Measurements from ENCODE around the gene ADAMTS20. TPM values are rescaled to one million over a fixed set of nuclear protein-coding genes. Genes with fewer than 3 reads are reported as not detected.
"Not testable (repeated sequence)": the region's sequence is repeated elsewhere in the genome, so short reads cannot be mapped to it uniquely, and the experiment has no call there.

The ADAMTS20 gene
- total RNA-seq, 2 experiments from 2014 or later: not detected

DNA sequence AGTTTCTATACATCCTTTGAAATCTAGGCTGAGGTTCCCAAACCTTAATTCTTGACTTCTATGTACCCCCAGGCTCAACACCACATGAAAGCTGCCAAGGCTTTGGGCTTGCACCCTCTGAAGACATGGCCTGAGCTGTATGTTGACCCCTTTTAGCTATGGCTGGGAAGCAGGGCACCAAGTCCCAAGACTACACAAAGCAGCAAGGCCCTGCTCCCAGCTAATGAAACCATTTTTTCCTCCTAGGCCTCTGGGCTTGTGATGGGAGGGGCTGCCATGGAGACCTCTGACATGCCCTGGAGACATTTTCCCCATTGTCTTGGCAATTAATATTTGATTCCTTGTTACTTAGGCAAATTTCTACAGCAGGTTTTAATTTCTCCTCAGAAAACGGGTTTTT, 207.0 kb downstream of the ADAMTS20 start:
- no peaks in the 10 kb centered on the region for H3K36me3 Mint-ChIP-seq
- H3K27ac Mint-ChIP-seq: no peak overlapping the region
- DNase-seq: no peak
- H3K27me3 Mint-ChIP-seq: no peaks in the 10 kb centered on the region
- intact Hi-C loops (cut with micrococcal nuclease): no loop called here
- no peak overlapping the region for H3K4me3 Mint-ChIP-seq
- peaks cover 22% of the 10 kb centered on the region for H3K9me3 Mint-ChIP-seq
- no peaks in the 10 kb centered on the region for H3K4me1 Mint-ChIP-seq (ENCODE audit: low read depth)
- POLR2A ChIA-PET: no interaction called here
- CTCF ChIA-PET: no interaction called here

- H3K4me1 Mint-ChIP-seq (ENCODE audit: low read depth); H3K4me3 Mint-ChIP-seq; CTCF ChIA-PET; H3K27ac Mint-ChIP-seq; H3K36me3 Mint-ChIP-seq; H3K27me3 Mint-ChIP-seq; intact Hi-C loops (cut with micrococcal nuclease); POLR2A ChIA-PET; DNase-seq: not testable (repeated sequence)
- H3K9me3 Mint-ChIP-seq: peaks cover 22% of the 10 kb centered on the region
These were observed 210.2 kb downstream of the ADAMTS20 start for GRCh38 chr12:43341785-43342313.

- Mint-ChIP-seq H3K9me3 (peaks cover 6% of the 10 kb centered on the region), H3K27me3 (no peaks in the 10 kb centered on the region), H3K27ac (no peak overlapping the region), H3K36me3 (no peaks in the 10 kb centered on the region), H3K4me1 (ENCODE audit: low read depth) (no peaks in the 10 kb centered on the region), H3K4me3 (no peak overlapping the region)
- DNase-seq: no peak
- intact Hi-C loops (cut with micrococcal nuclease): loop anchor here (5.0 kb wide), 1 partner anchor 857 kb away; no protein-coding TSS in a partner anchor
- ChIA-PET CTCF (no interaction called here), POLR2A (no interaction called here)
These were observed 213.0 kb downstream of the ADAMTS20 start for GRCh38 chr12:43338848-43339526.

DNA sequence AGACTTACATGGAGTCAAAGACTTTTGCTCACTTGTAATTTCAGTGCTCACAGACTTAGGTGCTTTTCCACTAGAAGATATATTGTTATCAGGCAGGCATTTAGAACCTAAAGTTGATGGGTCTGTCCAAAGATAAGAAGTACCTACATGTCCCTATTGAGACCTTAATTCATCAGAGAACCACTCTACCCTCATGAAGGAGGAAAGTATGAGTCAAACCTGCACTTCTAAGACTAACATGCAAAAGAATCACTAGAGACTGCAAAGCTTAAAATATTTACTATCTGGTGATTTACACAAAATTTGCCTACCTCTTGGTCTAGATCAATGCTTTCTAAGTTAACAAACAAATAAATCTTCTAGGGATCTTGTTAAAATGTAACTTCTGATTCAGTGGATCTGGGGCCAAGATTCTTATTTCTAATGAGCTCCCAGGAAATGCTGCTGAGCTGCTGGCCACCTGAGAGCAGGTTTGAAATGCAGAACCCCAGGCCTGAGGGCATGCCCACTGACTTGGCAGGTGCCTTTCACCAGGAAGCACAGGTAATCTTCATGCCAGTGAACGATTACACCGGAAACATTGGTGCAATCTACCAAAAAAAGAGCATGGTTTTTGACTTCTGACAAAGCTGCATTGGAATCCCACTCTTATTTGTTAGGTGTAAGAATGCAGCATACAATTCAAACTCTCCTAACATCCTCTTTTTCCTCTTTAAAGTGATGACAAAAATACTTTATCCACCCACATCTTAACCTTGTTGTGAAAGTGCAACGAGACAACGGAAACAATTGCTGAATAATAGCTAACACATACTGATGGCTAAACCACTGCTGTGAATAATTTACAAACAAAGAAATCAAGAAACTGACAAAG, 214.2 kb downstream of the ADAMTS20 start:
- no peaks in the 10 kb centered on the region for H3K9me3 Mint-ChIP-seq
- no peak overlapping the region for H3K27ac Mint-ChIP-seq
- H3K36me3 Mint-ChIP-seq: no peaks in the 10 kb centered on the region
- H3K4me1 Mint-ChIP-seq (ENCODE audit: low read depth): no peaks in the 10 kb centered on the region
- ChIA-PET POLR2A (no interaction called here), CTCF (no interaction called here)
- H3K27me3 Mint-ChIP-seq: no peaks in the 10 kb centered on the region
- no peak overlapping the region for H3K4me3 Mint-ChIP-seq
- intact Hi-C loops (cut with micrococcal nuclease): loop anchor here (5.0 kb wide), 1 partner anchor 856 kb away; no protein-coding TSS in a partner anchor
- DNase-seq: no peak

DNA sequence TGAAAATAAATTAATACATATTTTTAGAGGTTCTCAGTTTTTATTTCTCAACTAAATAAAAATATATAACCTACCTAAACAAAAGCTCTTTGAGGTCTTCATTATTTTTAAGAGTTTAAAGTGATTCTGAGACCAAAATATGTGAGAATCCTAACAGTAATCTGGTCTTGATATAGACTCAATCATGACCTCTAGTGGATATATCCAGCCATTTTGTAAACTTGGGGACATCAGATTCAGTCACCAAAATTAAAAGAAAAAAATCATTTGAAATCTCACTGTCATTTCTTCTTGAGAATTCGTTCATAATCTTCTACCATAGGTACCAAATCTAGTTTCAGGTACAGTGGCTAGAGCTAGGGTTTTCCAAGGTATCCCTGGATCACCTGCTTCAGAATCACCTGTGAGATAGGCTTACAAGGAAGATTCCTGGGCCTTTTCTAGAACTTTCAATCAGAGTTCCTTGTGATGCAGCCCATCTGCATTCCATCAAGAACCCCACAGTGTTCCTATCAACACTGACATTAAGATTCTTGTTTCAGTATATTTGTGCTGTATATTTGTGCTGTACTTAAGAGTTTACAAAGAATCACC, 214.9 kb downstream of the ADAMTS20 start:
- Mint-ChIP-seq H3K27me3 (no peaks in the 10 kb centered on the region), H3K9me3 (no peaks in the 10 kb centered on the region), H3K4me1 (ENCODE audit: low read depth) (no peaks in the 10 kb centered on the region), H3K36me3 (no peaks in the 10 kb centered on the region), H3K4me3 (no peak overlapping the region), H3K27ac (no peak overlapping the region)
- intact Hi-C loops (cut with micrococcal nuclease): loop anchor here (5.0 kb wide), 1 partner anchor 855 kb away; no protein-coding TSS in a partner anchor
- CTCF ChIA-PET: no interaction called here
- POLR2A ChIA-PET: no interaction called here
- no peak for DNase-seq

- no peak overlapping the region for H3K27ac Mint-ChIP-seq
- no peaks in the 10 kb centered on the region for H3K4me1 Mint-ChIP-seq (ENCODE audit: low read depth)
- H3K9me3 Mint-ChIP-seq: no peaks in the 10 kb centered on the region
- ChIA-PET CTCF (no interaction called here), POLR2A (no interaction called here)
- no peaks in the 10 kb centered on the region for H3K27me3 Mint-ChIP-seq
- H3K36me3 Mint-ChIP-seq: no peaks in the 10 kb centered on the region
- no peak overlapping the region for H3K4me3 Mint-ChIP-seq
- intact Hi-C loops (cut with micrococcal nuclease): no loop called here
- DNase-seq: no peak
These were observed 218.4 kb downstream of the ADAMTS20 start for GRCh38 chr12:43333644-43334043.

DNA sequence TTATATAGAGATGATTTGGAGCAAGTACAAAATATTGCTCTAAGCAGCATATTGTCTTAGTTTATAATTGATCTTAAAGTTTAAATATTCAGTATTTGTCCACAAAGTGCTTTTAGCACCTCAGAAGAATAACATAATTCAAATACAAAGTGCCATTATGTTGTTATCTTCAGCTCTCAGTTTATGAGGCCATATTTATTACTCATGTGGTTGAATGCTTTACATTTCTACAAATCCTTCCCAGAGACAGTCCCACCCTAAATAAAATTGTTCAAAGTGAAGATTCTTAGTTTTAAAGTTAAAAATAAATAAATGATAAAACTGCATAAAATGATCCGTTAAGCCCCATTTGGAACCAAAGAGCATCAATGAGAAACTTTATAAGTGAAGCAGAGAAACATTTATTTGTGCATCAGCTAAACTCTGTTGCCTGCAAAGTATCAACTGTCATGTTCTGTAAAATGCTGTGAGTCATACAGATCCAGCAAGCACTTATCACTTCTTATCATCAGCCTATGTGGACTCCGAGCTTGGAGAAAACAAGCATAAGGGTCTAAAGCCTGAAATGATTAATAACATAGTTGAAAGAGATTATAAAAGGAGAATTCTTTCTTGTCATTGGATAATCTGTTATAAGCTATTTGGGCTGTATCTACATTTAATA, 218.9 kb downstream of the ADAMTS20 start:
- no peaks in the 10 kb centered on the region for H3K4me1 Mint-ChIP-seq (ENCODE audit: low read depth)
- ChIA-PET CTCF (interaction anchor here (0.6 kb wide), 1 partner anchor 24 kb away, joined by 3 read pairs; no protein-coding TSS in a partner anchor), POLR2A (no interaction called here)
- H3K9me3 Mint-ChIP-seq: no peaks in the 10 kb centered on the region
- no peak for DNase-seq
- H3K27me3 Mint-ChIP-seq: no peaks in the 10 kb centered on the region
- H3K27ac Mint-ChIP-seq: no peak overlapping the region
- intact Hi-C loops (cut with micrococcal nuclease): no loop called here
- no peak overlapping the region for H3K4me3 Mint-ChIP-seq
- no peaks in the 10 kb centered on the region for H3K36me3 Mint-ChIP-seq

DNA sequence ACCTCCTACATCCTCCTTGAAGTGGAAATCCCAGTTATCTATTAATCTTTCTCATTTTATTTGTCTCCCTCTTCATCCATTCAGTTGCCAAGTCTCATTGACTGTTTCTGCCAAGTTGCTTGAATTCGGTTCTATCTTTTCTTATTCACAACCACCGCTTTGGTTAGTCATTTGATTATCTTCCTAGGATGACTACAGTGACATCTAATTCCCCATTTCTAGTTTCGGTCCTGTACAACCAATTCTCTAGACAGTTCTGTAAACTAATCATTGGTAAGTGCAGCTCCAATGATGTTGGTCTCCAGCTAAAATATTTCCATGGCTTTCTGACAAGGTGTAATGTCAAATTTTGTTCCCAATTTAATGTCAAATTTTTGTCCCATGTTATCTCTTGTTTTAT, 220.1 kb downstream of the ADAMTS20 start:
- Mint-ChIP-seq H3K27ac (no peak overlapping the region), H3K36me3 (no peaks in the 10 kb centered on the region), H3K9me3 (no peaks in the 10 kb centered on the region), H3K27me3 (no peaks in the 10 kb centered on the region), H3K4me1 (ENCODE audit: low read depth) (no peaks in the 10 kb centered on the region), H3K4me3 (no peak overlapping the region)
- POLR2A ChIA-PET: no interaction called here
- no peak for DNase-seq
- intact Hi-C loops (cut with micrococcal nuclease): no loop called here
- CTCF ChIA-PET: no interaction called here

DNA sequence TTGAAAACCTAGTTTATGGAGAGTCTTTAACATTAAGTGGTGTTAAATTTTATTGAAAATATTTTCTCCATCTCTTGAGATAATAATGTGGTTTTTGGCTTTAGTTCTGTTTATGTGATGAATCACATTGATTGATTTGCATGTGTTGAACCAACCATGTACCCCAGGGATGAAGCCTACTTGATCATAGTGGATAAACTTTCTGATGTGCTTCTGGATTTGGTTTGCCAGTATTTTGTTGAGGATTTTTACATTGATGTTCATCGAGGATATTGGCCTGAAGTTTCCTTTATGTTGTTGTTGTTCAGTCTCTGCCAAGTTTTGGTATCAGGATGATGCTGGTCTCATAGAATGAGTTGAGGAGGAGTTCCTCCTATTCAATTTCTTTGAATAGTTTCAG, 222.6 kb downstream of the ADAMTS20 start:
- no peaks in the 10 kb centered on the region for H3K27me3 Mint-ChIP-seq
- intact Hi-C loops (cut with micrococcal nuclease): no loop called here
- H3K36me3 Mint-ChIP-seq: no peaks in the 10 kb centered on the region
- POLR2A ChIA-PET: no interaction called here
- no peak for DNase-seq
- H3K4me1 Mint-ChIP-seq (ENCODE audit: low read depth): no peaks in the 10 kb centered on the region
- CTCF ChIA-PET: no interaction called here
- no peaks in the 10 kb centered on the region for H3K9me3 Mint-ChIP-seq
- no peak overlapping the region for H3K27ac Mint-ChIP-seq
- no peak overlapping the region for H3K4me3 Mint-ChIP-seq

DNA sequence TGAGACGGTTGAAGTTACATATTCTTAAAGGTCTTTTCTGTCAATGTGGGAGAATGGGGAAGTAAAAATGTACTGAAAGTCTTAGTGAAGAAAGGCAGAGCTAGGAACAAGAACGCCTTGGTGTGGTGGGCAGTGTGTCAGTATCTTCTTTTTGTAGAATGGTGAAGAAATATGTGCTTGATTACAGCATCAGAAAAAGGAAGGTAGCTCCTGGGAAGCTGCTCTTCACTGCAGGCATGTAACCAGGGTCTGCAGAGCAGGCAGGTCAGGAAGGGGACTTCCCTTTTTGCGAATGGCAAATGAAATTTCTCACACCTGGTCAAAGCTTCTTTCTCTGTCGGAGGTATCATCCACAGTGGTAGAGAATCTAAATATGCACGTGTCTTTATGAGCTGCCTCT, 226.2 kb downstream of the ADAMTS20 start:
- DNase-seq: no peak
- Mint-ChIP-seq H3K4me3 (no peak overlapping the region), H3K9me3 (no peaks in the 10 kb centered on the region), H3K36me3 (no peaks in the 10 kb centered on the region), H3K4me1 (ENCODE audit: low read depth) (no peaks in the 10 kb centered on the region), H3K27me3 (no peaks in the 10 kb centered on the region), H3K27ac (no peak overlapping the region)
- POLR2A ChIA-PET: no interaction called here
- intact Hi-C loops (cut with micrococcal nuclease): no loop called here
- CTCF ChIA-PET: no interaction called here

- intact Hi-C loops (cut with micrococcal nuclease): no loop called here
- Mint-ChIP-seq H3K4me3 (no peak overlapping the region), H3K36me3 (no peaks in the 10 kb centered on the region), H3K27me3 (no peaks in the 10 kb centered on the region), H3K4me1 (ENCODE audit: low read depth) (no peaks in the 10 kb centered on the region), H3K9me3 (no peaks in the 10 kb centered on the region), H3K27ac (no peak overlapping the region)
- no peak for DNase-seq
- ChIA-PET CTCF (no interaction called here), POLR2A (no interaction called here)
These were observed 231.7 kb downstream of the ADAMTS20 start for GRCh38 chr12:43320281-43320680.

- Mint-ChIP-seq H3K9me3 (no peaks in the 10 kb centered on the region), H3K27ac (no peak overlapping the region), H3K4me3 (no peak overlapping the region), H3K4me1 (ENCODE audit: low read depth) (no peaks in the 10 kb centered on the region), H3K36me3 (no peaks in the 10 kb centered on the region), H3K27me3 (no peaks in the 10 kb centered on the region)
- ChIA-PET POLR2A (no interaction called here), CTCF (no interaction called here)
- intact Hi-C loops (cut with micrococcal nuclease): no loop called here
- DNase-seq: no peak
These were observed 234.0 kb downstream of the ADAMTS20 start for GRCh38 chr12:43318021-43318420.
